Stomach (tissue), 4 donors: ENCODE results near the gene ARFGAP3.

Source experiments
- CTCF ChIP-seq, 7 experiments: fragments of 450-650 bp in 4 of 7; fragments of 200-600 bp in 3 of 7; sonication (generic) in 3 of 7; IDR thresholded peaks; one replicate each; pipeline ENCODE4 v1.5.1; 2016 to 2019; ENCODE audit warnings: antibody characterized with exemption in 7 of 7, control low read depth in 2 of 7, mild to moderate bottlenecking in 1 of 7
- EP300 ChIP-seq: sonication (generic); formaldehyde crosslinking; IDR thresholded peaks from one replicate; pipeline ENCODE4 v1.6.1; 2017; ENCODE audit warnings: antibody characterized with exemption
- POLR2A ChIP-seq, 4 donors: fragments of 450-650 bp; IDR thresholded peaks; one replicate each; pipeline ENCODE4 v1.6.1; 2016; ENCODE audit warnings: antibody characterized with exemption in 4 of 4, control low read depth in 2 of 4, mild to moderate bottlenecking in 1 of 4, moderate library complexity in 1 of 4
- POLR2AphosphoS5 ChIP-seq, 3 donors: sonication (generic); formaldehyde crosslinking; IDR thresholded peaks; one replicate each; pipeline ENCODE4 v1.6.1; 2016; ENCODE audit warnings: antibody characterized with exemption in 3 of 3

- TF ChIP-seq POLR2A (IDR thresholded peaks at IDR 0.05) (no peak), CTCF (IDR thresholded peaks at IDR 0.05) (no peak), POLR2AphosphoS5 (IDR thresholded peaks at IDR 0.05) (no peak), EP300 (no peak)
Observed at GRCh38 chr22:42796081-42796480, 61.0 kb downstream of the ARFGAP3 start.
